HL-60 (cell line): Measurements from ENCODE around the gene FBH1.

Source experiments
- DNase-seq, 2 experiments: peaks; one replicate each; pipeline ENCODE4 v3.0.0-alpha.2; 2010 to 2020; ENCODE audit warnings: low read depth in 1 of 2, low spot score in 1 of 2
- H3K27ac ChIP-seq: fragments of 250-450 bp; sonication (Bioruptor Pico); replicated peaks from 2 replicates; pipeline ENCODE4 v1.5.1; 2020; ENCODE audit warnings: mild to moderate bottlenecking, moderate library complexity
- H3K27me3 ChIP-seq: fragments of 250-450 bp; sonication (Bioruptor Pico); 2 replicates; pipeline ENCODE4 v1.5.1; 2021; ENCODE audit warnings: mild to moderate bottlenecking, moderate library complexity; ENCODE audit not compliant: insufficient read depth, poor library complexity, severe bottlenecking
- H3K4me3 ChIP-seq: replicated peaks from 2 replicates; pipeline ENCODE4 v1.5.1; 2011; ENCODE audit warnings: mild to moderate bottlenecking, control low read depth, low read length; ENCODE audit not compliant: insufficient read depth
- CTCF ChIP-seq: IDR thresholded peaks from one replicate; pipeline ENCODE4 v1.5.1; 2011; ENCODE audit warnings: low read length, control low read depth, inconsistent platforms; ENCODE audit not compliant: insufficient read depth
- GABPA ChIP-seq: IDR thresholded peaks from 2 replicates; pipeline ENCODE4 v1.6.1; 2012; ENCODE audit warnings: low read depth
- POLR2AphosphoS5 ChIP-seq: IDR thresholded peaks from 2 replicates; pipeline ENCODE4 v1.6.1; 2012; ENCODE audit warnings: low read depth
- REST ChIP-seq: IDR thresholded peaks from 2 replicates; pipeline ENCODE4 v1.6.1; 2012; ENCODE audit warnings: low read depth; ENCODE audit not compliant: insufficient replicate concordance
- SPI1 ChIP-seq: IDR thresholded peaks from 2 replicates; pipeline ENCODE4 v1.6.1; 2012; ENCODE audit warnings: low read depth, mild to moderate bottlenecking, borderline replicate concordance

FBH1 gene

GRCh38 chr10:5917305-5917704, 27.3 kb downstream of the FBH1 start:
- H3K27ac ChIP-seq, result no peak overlapping the region
- DNase-seq, result no peak
- TF ChIP-seq REST (no peak), POLR2AphosphoS5 (no peak), GABPA (no peak), CTCF (no peak), SPI1 (no peak)
- no peaks in the 10 kb centered on the region for H3K27me3 ChIP-seq
- no peak overlapping the region for H3K4me3 ChIP-seq

GRCh38 chr10:5918763-5919162, 28.7 kb downstream of the FBH1 start:
- DNase-seq, result no peak
- Histone ChIP-seq H3K27me3 (no peaks in the 10 kb centered on the region), H3K4me3 (no peak overlapping the region), H3K27ac (no peak overlapping the region)
- TF ChIP-seq GABPA, result no peak
- no peak for TF ChIP-seq SPI1
- TF ChIP-seq CTCF, result no peak
- TF ChIP-seq REST, result no peak
- TF ChIP-seq POLR2AphosphoS5, result no peak

- H3K4me3 ChIP-seq, result no peak overlapping the region
- no peak for DNase-seq
- TF ChIP-seq POLR2AphosphoS5, result no peak
- H3K27me3 ChIP-seq, result no peaks in the 10 kb centered on the region
- no peak overlapping the region for H3K27ac ChIP-seq
Measured at GRCh38 chr10:5919568-5919967, 29.5 kb downstream of the FBH1 start.

GRCh38 chr10:5921746-5922145, 31.7 kb downstream of the FBH1 start:
- Histone ChIP-seq H3K27ac (no peak overlapping the region), H3K4me3 (no peak overlapping the region), H3K27me3 (no peaks in the 10 kb centered on the region)
- TF ChIP-seq POLR2AphosphoS5 (no peak), CTCF (no peak), GABPA (no peak), REST (no peak), SPI1 (no peak)
- DNase-seq, result no peak
